Measurements from ENCODE around the gene ARAP1.
A peak's percentile ranks its signal among the peaks of the same experiment; 100 is the strongest.

ARAP1 gene

DNA sequence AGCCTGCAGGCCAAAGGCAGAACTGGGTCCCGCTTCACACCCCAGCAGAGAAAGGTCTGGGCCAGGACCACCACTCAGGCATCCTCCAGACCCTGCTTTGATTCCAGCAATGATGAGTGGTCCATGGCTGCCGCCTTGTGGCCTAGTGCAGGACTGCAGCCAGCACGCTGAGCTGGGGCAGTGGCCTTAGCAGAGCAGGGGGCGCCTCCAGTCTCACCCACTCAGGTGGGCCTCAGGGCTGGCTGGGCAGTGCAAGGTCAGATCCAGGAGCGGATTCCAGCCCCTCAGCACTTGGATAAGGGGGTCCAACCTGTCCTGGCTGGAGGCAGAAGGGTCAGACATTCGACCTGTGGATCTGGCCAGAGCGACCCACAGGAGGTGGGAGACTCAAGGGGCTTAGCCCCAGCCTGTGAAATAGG lies 68.4 kb downstream of the ARAP1 start:
- 42% methylated on average over 7 of the region's 7 CpGs for WGBS
- H3K9me3 ChIP-seq (ENCODE audit: control insufficient read depth, low read length) = no peaks in the 10 kb centered on the region
- H3K23ac ChIP-seq (ENCODE audit: low read length in 2 of 2) = no peak overlapping the region
- H3K79me1 ChIP-seq (replicated peaks; ENCODE audit: low read length, poor library complexity, severe bottlenecking) = no peaks in the 10 kb centered on the region
- no peak overlapping the region for H3K14ac ChIP-seq (ENCODE audit: low read length in 2 of 2)
- peaks cover 47 to 60% of the 10 kb centered on the region in 2 experiments for H3K36me3 ChIP-seq (ENCODE audit: control insufficient read depth in 1 of 2, insufficient read depth in 2 of 2, low read depth in 1 of 2, low read length in 2 of 2)
- no peak overlapping the region for H4K91ac ChIP-seq (ENCODE audit: low read length)
- DNase-seq = peak; percentile 51
- H3K9ac ChIP-seq (ENCODE audit: low read length) = peak overlapping the region; percentile 7
- H3K4ac ChIP-seq (ENCODE audit: low read depth in 1 of 2, low read length in 2 of 2) = no peak overlapping the region
- H2BK5ac ChIP-seq (ENCODE audit: low read depth, low read length, poor library complexity, severe bottlenecking) = no peak overlapping the region
- peaks cover 28% of the 10 kb centered on the region for H3K4me1 ChIP-seq (ENCODE audit: control insufficient read depth, insufficient read depth, low read depth, low read length)
- H3K27me3 ChIP-seq (ENCODE audit: control insufficient read depth in 1 of 2, insufficient read depth in 1 of 2, low read length in 2 of 2) = peaks cover 17 to 19% of the 10 kb centered on the region in 2 experiments
- H3K18ac ChIP-seq (ENCODE audit: low read depth in 1 of 2, low read length in 2 of 2) = no peak overlapping the region
- no peak overlapping the region for H2AFZ ChIP-seq (ENCODE audit: low read depth, low read length)
- H3K4me3 ChIP-seq (ENCODE audit: insufficient read depth in 1 of 2, low read depth in 1 of 2, low read length in 2 of 2) = no peak overlapping the region
- no peak overlapping the region for H2BK120ac ChIP-seq (ENCODE audit: low read depth, low read length)
- no peak overlapping the region for H2BK15ac ChIP-seq (ENCODE audit: low read depth, poor library complexity, severe bottlenecking)
- no peak overlapping the region for H2AK5ac ChIP-seq (ENCODE audit: low read length, severe bottlenecking)
- H3K27ac ChIP-seq (ENCODE audit: low read length, poor library complexity, severe bottlenecking) = no peak overlapping the region
- no peak overlapping the region for H2BK12ac ChIP-seq (ENCODE audit: low read length in 2 of 2)
- no peak overlapping the region for H3K4me2 ChIP-seq (ENCODE audit: low read length, poor library complexity, severe bottlenecking)
- H4K8ac ChIP-seq (ENCODE audit: low read length) = no peak overlapping the region

DNA sequence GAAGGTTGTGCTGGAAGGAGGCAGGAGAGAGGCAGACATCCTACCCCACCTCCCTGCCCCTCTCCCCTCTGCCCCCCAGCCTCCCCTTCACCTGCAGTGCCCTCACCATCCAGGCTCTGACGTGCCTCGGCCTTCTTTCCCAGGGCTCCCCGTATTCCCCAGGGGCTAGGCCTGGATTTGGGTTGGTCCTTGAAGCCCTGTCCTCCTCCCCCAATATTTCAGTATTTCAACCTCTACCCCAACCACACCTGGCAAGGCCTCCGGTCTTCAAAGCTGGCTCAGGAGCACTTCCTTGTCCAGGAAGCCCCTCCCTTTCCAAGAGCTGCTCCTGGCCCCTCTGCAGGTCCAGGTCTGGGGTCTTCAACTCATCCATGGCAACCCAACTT lies 69.4 kb downstream of the ARAP1 start:
- WGBS = 97% methylated on average over 4 of the region's 4 CpGs
- Histone ChIP-seq H2BK15ac (ENCODE audit: low read depth, poor library complexity, severe bottlenecking) (no peak overlapping the region), H3K4ac (ENCODE audit: low read depth in 1 of 2, low read length in 2 of 2) (no peak overlapping the region), H3K9ac (ENCODE audit: low read length) (no peak overlapping the region), H3K79me1 (replicated peaks; ENCODE audit: low read length, poor library complexity, severe bottlenecking) (no peaks in the 10 kb centered on the region), H3K18ac (ENCODE audit: low read depth in 1 of 2, low read length in 2 of 2) (no peak overlapping the region), H2BK12ac (ENCODE audit: low read length in 2 of 2) (no peak overlapping the region), H3K27me3 (ENCODE audit: control insufficient read depth in 1 of 2, insufficient read depth in 1 of 2, low read length in 2 of 2) (peaks cover 26 to 29% of the 10 kb centered on the region in 2 experiments), H3K4me3 (ENCODE audit: insufficient read depth in 1 of 2, low read depth in 1 of 2, low read length in 2 of 2) (no peak overlapping the region), H3K27ac (ENCODE audit: low read length, poor library complexity, severe bottlenecking) (no peak overlapping the region), H2BK120ac (ENCODE audit: low read depth, low read length) (no peak overlapping the region), H3K14ac (ENCODE audit: low read length in 2 of 2) (no peak overlapping the region), H3K4me1 (ENCODE audit: control insufficient read depth, insufficient read depth, low read depth, low read length) (peaks cover 28% of the 10 kb centered on the region), H2AFZ (ENCODE audit: low read depth, low read length) (no peak overlapping the region), H2BK5ac (ENCODE audit: low read depth, low read length, poor library complexity, severe bottlenecking) (no peak overlapping the region), H4K91ac (ENCODE audit: low read length) (no peak overlapping the region), H3K9me3 (ENCODE audit: control insufficient read depth, low read length) (no peaks in the 10 kb centered on the region), H3K36me3 (ENCODE audit: control insufficient read depth in 1 of 2, insufficient read depth in 2 of 2, low read depth in 1 of 2, low read length in 2 of 2) (peaks cover 38 to 52% of the 10 kb centered on the region in 2 experiments), H2AK5ac (ENCODE audit: low read length, severe bottlenecking) (no peak overlapping the region), H4K8ac (ENCODE audit: low read length) (no peak overlapping the region), H3K4me2 (ENCODE audit: low read length, poor library complexity, severe bottlenecking) (no peak overlapping the region), H3K23ac (ENCODE audit: low read length in 2 of 2) (no peak overlapping the region)
- DNase-seq = no peak

DNA sequence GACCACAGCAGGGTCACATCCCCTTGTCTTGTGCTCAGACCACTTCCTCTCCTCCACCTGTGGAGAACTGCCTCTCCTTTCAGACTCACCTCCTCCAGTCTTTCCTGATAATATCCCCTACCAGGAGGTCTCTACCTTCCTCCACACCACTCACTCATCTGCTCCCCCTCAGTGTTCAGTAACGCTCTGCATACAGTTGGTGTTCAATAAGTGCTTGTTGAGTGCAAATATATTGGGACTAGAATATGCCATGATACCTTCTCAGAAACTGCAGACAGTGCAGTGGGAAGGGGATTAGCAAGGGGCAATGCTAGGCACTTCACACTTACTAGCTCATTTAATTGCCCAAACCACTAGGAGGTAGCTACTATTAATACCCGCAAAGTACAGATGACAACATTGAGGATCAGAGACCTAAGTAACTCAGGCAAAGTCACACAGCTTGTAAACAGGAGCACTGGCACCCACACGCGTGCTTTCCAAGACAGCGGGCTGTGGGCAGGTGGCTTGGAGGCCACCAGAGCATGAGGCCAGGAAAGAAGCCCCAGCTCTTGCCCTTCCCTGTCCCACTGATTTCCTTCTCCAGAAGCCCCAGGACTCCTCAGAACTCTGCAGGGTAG lies 69.9 kb downstream of the ARAP1 start:
- H3K36me3 ChIP-seq (ENCODE audit: control insufficient read depth in 1 of 2, insufficient read depth in 2 of 2, low read depth in 1 of 2, low read length in 2 of 2) = peaks cover 33 to 47% of the 10 kb centered on the region in 2 experiments
- H3K4ac ChIP-seq (ENCODE audit: low read depth in 1 of 2, low read length in 2 of 2) = no peak overlapping the region
- H3K4me3 ChIP-seq (ENCODE audit: insufficient read depth in 1 of 2, low read depth in 1 of 2, low read length in 2 of 2) = no peak overlapping the region
- no peak overlapping the region for H3K27ac ChIP-seq (ENCODE audit: low read length, poor library complexity, severe bottlenecking)
- no peak overlapping the region for H4K8ac ChIP-seq (ENCODE audit: low read length)
- H3K27me3 ChIP-seq (ENCODE audit: control insufficient read depth in 1 of 2, insufficient read depth in 1 of 2, low read length in 2 of 2) = peaks cover 31 to 34% of the 10 kb centered on the region in 2 experiments
- no peak overlapping the region for H2BK120ac ChIP-seq (ENCODE audit: low read depth, low read length)
- H3K4me2 ChIP-seq (ENCODE audit: low read length, poor library complexity, severe bottlenecking) = no peak overlapping the region
- H3K23ac ChIP-seq (ENCODE audit: low read length in 2 of 2) = no peak overlapping the region
- no peaks in the 10 kb centered on the region for H3K79me1 ChIP-seq (replicated peaks; ENCODE audit: low read length, poor library complexity, severe bottlenecking)
- peaks cover 28% of the 10 kb centered on the region for H3K4me1 ChIP-seq (ENCODE audit: control insufficient read depth, insufficient read depth, low read depth, low read length)
- H4K91ac ChIP-seq (ENCODE audit: low read length) = no peak overlapping the region
- no peak overlapping the region for H3K14ac ChIP-seq (ENCODE audit: low read length in 2 of 2)
- no peak overlapping the region for H3K9ac ChIP-seq (ENCODE audit: low read length)
- no peak overlapping the region for H2BK5ac ChIP-seq (ENCODE audit: low read depth, low read length, poor library complexity, severe bottlenecking)
- H2BK12ac ChIP-seq (ENCODE audit: low read length in 2 of 2) = no peak overlapping the region
- no peak for DNase-seq
- WGBS = 73% methylated on average over 4 of the region's 5 CpGs
- H2AK5ac ChIP-seq (ENCODE audit: low read length, severe bottlenecking) = no peak overlapping the region
- H3K9me3 ChIP-seq (ENCODE audit: control insufficient read depth, low read length) = no peaks in the 10 kb centered on the region
- no peak overlapping the region for H3K18ac ChIP-seq (ENCODE audit: low read depth in 1 of 2, low read length in 2 of 2)
- no peak overlapping the region for H2BK15ac ChIP-seq (ENCODE audit: low read depth, poor library complexity, severe bottlenecking)
- no peak overlapping the region for H2AFZ ChIP-seq (ENCODE audit: low read depth, low read length)

DNA sequence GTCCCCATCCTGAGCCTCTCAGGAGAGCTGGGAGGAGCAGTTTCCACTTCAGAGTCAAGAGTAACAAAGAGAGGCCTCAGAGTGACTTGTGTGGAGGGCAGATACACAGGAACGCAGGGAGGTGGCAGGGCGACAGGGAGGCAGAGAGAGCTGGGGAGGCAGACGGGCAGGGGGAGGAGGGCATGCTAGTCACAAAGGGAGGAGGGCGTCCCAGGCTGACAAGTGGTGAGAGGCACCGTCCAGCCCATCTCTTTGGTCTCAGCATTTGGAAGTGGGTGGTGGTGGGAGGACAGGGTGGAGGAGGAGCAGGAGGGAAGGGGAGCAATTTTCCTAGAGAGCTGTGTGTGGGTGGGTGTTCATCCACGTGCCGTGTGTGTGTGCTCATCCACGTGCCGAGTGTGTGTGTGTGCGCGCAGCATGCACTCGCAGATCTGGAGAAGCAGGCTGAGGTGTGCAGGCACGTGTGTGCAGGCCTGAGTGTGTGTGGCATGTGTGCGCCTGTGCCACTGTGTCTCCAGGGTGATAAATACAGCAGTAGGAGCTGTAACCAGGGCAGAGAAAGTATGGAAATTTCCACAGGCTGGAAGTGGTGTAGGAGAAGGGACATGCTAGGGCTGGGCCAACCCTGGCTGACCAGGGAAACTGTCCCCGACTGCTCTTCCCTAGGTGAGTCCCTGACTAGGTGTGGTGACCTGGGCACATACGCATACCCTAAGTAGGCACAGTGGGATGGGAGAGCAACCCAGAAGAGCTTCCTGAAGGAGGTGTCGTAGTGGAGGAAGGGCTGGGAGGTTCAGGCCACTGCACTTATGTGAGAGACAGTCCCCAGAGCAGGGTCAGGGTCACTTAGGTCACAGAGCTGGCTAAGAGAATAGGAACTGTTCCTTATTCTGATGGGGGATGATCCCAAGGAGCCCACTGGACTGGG lies 70.7 kb downstream of the ARAP1 start:
- no peaks in the 10 kb centered on the region for H3K9me3 ChIP-seq (ENCODE audit: control insufficient read depth, low read length)
- WGBS = 68% methylated on average over 17 of the region's 17 CpGs
- H3K18ac ChIP-seq (ENCODE audit: low read depth in 1 of 2, low read length in 2 of 2) = peak overlapping the region in 1 of 2 experiments; percentile 42

More for the DNA sequence above, 70.7 kb downstream of the ARAP1 start:
- no peak overlapping the region for H2BK120ac ChIP-seq (ENCODE audit: low read depth, low read length)
- no peak overlapping the region for H2BK5ac ChIP-seq (ENCODE audit: low read depth, low read length, poor library complexity, severe bottlenecking)
- H3K36me3 ChIP-seq (ENCODE audit: control insufficient read depth in 1 of 2, insufficient read depth in 2 of 2, low read depth in 1 of 2, low read length in 2 of 2) = peaks cover 28 to 38% of the 10 kb centered on the region in 2 experiments
- no peak overlapping the region for H3K9ac ChIP-seq (ENCODE audit: low read length)
- H4K8ac ChIP-seq (ENCODE audit: low read length) = no peak overlapping the region
- peaks cover 40 to 42% of the 10 kb centered on the region in 2 experiments for H3K27me3 ChIP-seq (ENCODE audit: control insufficient read depth in 1 of 2, insufficient read depth in 1 of 2, low read length in 2 of 2)
- no peaks in the 10 kb centered on the region for H3K79me1 ChIP-seq (replicated peaks; ENCODE audit: low read length, poor library complexity, severe bottlenecking)
- H2BK15ac ChIP-seq (ENCODE audit: low read depth, poor library complexity, severe bottlenecking) = no peak overlapping the region
- H3K4me3 ChIP-seq (ENCODE audit: insufficient read depth in 1 of 2, low read depth in 1 of 2, low read length in 2 of 2) = no peak overlapping the region
- H2AK5ac ChIP-seq (ENCODE audit: low read length, severe bottlenecking) = no peak overlapping the region
- peaks cover 33% of the 10 kb centered on the region for H3K4me1 ChIP-seq (ENCODE audit: control insufficient read depth, insufficient read depth, low read depth, low read length)
- peak overlapping the region in 1 of 2 experiments; percentile 82 for H3K14ac ChIP-seq (ENCODE audit: low read length in 2 of 2)
- no peak overlapping the region for H4K91ac ChIP-seq (ENCODE audit: low read length)
- H2BK12ac ChIP-seq (ENCODE audit: low read length in 2 of 2) = peak overlapping the region in 1 of 2 experiments; percentile 37
- H3K27ac ChIP-seq (ENCODE audit: low read length, poor library complexity, severe bottlenecking) = no peak overlapping the region
- DNase-seq = no peak
- H2AFZ ChIP-seq (ENCODE audit: low read depth, low read length) = no peak overlapping the region
- peak overlapping the region in 1 of 2 experiments; percentile 9 for H3K23ac ChIP-seq (ENCODE audit: low read length in 2 of 2)
- no peak overlapping the region for H3K4me2 ChIP-seq (ENCODE audit: low read length, poor library complexity, severe bottlenecking)
- no peak overlapping the region for H3K4ac ChIP-seq (ENCODE audit: low read depth in 1 of 2, low read length in 2 of 2)

Measured in mesenchymal stem cell (in vitro differentiated cells and primary cell).